Hindlimb muscle (tissue), 1 donor: ENCODE results near the gene CDK2. TPM values are rescaled to one million over a fixed set of nuclear protein-coding genes. Genes with fewer than 3 reads are reported as not detected.
"Not testable (repeated sequence)": the region's sequence is repeated elsewhere in the genome, so short reads cannot be mapped to it uniquely, and the experiment has no call there.

Experiments
- DNase-seq: peaks from one replicate; pipeline ENCODE4 v3.0.0-alpha.2; 2013
- polyA plus RNA-seq: library from polyadenylated mRNA; unstranded; fragments of 120-200 nt; gene quantifications from one replicate; pipeline ENCODE4 v1.2.1, GENCODE V29; 2013; ENCODE audit not compliant: insufficient read length

Gene CDK2
- polyA plus RNA-seq, 1 donor, result 23.7 TPM

DNA sequence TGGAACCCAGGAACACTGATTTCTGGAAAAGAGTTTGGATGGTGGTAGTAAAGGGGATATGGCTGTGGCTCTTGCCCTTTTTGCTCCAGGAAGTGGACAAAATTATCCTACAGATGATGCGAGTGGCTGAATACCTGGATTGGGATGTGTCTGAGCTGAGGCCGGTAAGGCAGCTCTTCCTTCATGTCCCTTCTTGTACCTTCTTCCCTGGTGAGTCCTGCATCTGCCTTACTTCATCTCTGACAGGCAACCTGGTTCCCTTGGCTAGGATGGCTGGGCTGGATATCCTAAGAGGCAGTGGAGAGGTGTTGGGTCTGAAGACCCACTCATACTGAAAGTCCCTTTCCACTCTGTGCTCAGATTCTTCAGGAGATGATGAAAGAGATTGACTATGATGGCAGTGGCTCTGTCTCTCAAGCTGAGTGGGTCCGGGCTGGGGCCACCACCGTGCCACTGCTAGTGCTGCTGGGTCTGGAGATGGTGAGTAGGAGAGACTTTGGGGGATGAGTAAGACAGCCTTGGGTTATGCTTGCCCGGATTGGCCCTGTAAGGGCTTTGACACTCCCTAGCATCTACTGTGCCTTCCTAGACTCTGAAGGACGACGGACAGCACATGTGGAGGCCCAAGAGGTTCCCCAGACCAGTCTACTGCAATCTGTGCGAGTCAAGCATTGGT, 27.7 kb upstream of the CDK2 start:
- no peak for DNase-seq

DNA sequence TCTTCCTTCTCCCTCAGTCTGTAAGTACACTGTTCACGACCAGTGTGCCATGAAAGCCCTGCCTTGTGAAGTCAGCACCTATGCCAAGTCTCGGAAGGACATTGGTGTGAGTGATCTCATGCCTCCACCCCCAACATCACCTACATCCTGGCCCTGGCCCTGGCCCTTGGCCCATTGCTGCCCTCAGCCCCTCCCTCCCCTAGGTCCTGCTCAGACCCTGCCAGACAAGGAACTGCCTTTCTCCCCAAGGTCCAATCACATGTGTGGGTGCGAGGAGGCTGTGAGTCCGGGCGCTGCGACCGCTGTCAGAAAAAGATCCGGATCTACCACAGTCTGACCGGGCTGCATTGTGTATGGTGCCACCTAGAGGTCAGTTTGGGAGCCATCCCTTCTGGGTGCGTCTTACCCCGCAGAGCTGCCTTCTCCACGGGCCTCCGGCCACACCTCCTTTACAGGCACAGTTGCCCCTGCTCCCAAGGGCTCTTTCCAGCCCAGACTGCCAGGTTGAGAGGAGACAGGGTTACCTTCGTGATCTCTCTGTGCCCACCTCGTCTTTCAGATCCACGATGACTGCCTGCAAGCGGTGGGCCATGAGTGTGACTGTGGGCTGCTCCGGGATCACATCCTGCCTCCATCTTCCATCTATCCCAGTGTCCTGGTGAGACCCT, 26.4 kb upstream of the CDK2 start:
- peak; percentile 84 for DNase-seq

DNA sequence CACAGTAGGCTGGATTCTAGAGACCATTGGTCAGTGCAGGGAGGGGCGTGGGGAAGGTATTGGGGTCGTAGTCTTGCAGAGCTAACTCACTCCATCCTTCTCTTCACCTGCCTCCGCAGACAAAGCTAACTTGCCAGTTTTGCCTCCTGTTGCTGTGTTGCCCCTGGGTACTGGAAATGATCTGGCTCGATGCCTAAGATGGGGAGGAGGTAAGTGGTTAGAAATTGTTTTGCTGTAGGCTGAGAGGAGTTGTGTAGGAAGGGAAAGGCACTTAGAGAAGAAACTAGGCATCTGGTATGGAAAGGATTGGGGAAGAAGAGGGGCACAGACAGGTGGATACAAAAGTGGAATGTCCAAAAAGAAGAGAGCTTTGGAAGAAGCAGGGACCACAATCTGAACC, 24.6 kb upstream of the CDK2 start:
- DNase-seq, result no peak

DNA sequence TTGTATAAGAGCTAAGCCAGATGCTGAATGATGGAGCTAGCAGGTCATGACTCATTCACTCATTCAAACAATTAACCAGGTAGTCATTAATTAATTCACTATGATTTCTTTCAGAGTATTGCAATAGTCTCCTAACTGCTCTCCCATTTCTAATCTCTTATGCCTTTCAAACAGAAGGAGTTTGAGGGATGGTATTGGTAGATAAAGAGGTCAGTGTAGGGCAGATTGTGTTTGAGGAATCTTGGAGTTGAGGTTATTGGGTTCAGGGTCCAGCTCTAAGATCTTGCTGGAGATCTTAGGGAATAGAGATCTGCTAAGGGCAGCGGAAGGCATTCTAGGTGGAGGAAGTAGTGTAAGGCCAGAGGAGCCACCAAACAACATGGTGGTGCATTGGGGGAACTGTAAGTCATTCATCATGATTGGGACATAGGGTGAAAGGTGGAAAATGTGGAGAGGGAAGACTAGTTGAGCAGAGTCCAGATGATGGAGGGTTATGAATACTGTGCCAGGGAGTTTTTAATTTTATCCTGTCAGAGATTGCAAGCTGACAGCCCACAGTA, 24.0 kb upstream of the CDK2 start:
- no peak for DNase-seq

- no peak for DNase-seq
Measured at GRCh38 chr12:55946553-55946952, 20.1 kb upstream of the CDK2 start.

DNA sequence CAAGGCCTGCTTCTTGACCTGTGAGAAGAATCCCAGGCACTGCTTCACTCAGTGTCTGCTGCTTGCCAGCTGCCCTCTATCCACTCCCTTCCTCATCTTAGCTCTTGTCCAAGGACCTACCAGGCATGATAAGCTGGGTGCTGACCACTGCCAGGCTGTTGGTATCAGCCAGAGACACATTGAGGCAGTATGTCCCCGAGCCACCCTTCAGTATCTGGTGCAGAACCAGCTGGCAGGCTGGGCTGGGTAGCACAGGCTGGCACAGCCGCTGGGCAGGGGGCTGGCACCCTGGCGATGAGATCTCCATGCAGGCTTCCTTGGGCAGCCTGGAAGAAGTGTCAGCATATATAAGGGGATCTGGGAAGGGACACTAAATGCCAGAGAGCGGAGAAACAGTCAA, 11.3 kb upstream of the CDK2 start:
- no peak for DNase-seq

DNA sequence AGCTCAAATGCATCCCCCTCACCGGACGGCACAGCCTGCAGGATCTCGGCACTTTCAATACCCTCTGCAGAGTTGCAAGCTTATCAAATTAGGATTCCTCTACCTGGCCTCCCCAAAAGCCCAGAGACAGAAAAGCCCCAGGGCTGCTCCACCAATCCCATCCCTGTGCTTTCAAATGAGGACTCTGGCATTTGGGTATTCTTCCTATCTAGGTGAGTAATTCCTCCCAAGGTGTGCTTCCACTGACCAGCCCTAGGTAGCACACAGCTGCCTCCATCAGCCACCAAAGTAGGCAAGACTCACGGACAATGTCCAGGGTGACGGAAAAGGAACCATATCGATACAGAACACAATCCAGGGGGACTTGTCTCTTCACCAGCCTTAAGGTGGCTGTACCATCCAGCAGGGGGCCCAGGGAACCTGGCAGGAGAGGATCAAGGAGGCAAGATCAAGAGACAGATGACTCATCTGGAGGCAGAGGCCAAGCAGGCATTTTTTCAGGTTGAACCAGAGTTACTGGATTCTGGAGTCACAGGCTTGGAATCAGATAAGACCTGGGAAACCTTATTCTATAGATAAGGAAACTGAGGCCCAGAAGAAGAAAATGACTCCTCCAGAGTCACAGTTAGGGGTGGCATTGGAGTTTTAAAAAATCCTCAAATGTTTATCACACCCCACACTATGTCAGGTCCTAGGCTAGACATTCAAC, 10.7 kb upstream of the CDK2 start:
- no peak for DNase-seq

GRCh38 chr12:55957106-55957859, 9.3 kb upstream of the CDK2 start:
- DNase-seq, result no peak

- DNase-seq, result no peak
Measured at GRCh38 chr12:55963760-55964159, 2.9 kb upstream of the CDK2 start.

GRCh38 chr12:55965240-55965639, 1.4 kb upstream of the CDK2 start:
- no peak for DNase-seq

- DNase-seq, result no peak
Measured at GRCh38 chr12:55965941-55966407, 656 bp upstream of the CDK2 start, which contains the start of gene PMEL. Gene PMEL, minus strand, starts transcription at chr12:55966042. Its CDS starts 31 bp downstream, at chr12:55966011.

- no peak for DNase-seq
Measured at GRCh38 chr12:55969356-55969755, 2.7 kb downstream of the CDK2 start.

DNA sequence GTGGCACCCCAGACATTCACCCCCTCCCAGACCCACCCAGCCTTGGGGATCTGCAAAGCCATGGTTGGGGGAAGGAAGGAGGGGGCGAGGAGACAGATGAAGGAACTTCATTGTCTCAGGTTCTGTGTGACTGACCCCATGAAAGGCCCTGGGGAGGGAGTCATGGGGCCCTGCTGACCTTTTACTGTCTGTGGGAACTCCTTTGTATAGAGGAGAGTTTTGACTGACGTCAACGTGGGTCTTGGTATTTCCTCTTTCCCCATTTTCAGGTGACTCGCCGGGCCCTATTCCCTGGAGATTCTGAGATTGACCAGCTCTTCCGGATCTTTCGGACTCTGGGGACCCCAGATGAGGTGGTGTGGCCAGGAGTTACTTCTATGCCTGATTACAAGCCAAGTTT, 4.1 kb downstream of the CDK2 start:
- no peak for DNase-seq

- DNase-seq, result no peak
Measured at GRCh38 chr12:55972042-55972441, 5.4 kb downstream of the CDK2 start.

DNA sequence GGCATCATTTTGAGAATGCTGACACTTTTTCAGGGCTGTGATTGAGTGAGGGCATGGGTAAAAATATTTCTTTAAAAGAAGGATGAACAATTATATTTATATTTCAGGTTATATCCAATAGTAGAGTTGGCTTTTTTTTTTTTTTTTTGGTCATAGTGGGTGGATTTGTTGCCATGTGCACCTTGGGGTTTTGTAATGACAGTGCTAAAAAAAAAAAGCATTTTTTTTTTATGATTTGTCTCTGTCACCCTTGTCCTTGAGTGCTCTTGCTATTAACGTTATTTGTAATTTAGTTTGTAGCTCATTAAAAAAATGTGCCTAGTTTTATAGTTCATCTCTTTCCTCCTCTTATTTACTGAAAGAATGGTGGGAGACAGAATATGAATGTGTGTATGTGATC, 5.8 kb downstream of the CDK2 start:
- DNase-seq, result no peak

- DNase-seq, result peak; percentile 21
Measured at GRCh38 chr12:55972911-55973598, 6.4 kb downstream of the CDK2 start.

DNA sequence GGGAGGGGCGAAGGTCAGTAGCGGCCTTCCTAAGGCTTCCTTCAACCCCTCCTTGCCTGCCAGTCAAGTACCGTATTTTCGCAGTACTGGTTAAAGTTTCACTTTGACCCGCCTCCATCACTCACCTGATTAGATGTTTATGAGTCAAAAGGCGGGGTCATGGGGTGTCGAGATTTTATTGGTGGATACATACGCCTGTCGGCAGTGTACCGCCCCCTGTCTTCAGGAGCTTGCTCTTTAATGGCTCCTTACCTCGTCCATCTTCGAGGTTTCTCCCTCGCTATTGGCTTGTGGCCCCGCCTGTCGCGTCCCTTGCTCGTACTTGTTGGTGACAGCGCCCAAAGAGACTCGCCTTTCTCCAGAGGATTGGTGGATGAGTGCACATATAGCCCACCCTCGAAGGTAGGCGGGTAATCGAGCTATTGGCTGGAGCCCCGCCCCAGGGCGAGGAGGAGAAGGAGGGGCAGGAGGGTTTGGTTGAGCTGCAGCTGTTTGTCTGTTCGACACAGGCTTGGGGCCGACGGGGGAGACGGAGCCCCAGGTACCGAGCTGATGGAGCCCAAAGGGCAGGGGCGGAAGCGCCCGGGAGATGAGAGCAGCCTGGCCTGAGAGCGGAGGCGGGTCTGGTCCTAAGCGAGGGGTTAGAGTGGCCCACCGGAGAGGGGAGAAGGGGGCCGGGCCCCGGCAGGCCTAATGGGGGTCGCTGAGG, 7.1 kb downstream of the CDK2 start, which contains the start of gene RAB5B:
Gene RAB5B (plus strand): TSS at position 480 of the 709 bp plus-strand sequence. CDS start 12,883 bp downstream, outside the sequence.
- DNase-seq, result peak; percentile 99

- DNase-seq, result no peak
Measured at GRCh38 chr12:55974308-55974730, 7.7 kb downstream of the CDK2 start.

- no peak for DNase-seq
Measured at GRCh38 chr12:55978393-55978792, 11.8 kb downstream of the CDK2 start.

- DNase-seq, result no peak
Measured at GRCh38 chr12:55979069-55979468, 12.4 kb downstream of the CDK2 start.

DNA sequence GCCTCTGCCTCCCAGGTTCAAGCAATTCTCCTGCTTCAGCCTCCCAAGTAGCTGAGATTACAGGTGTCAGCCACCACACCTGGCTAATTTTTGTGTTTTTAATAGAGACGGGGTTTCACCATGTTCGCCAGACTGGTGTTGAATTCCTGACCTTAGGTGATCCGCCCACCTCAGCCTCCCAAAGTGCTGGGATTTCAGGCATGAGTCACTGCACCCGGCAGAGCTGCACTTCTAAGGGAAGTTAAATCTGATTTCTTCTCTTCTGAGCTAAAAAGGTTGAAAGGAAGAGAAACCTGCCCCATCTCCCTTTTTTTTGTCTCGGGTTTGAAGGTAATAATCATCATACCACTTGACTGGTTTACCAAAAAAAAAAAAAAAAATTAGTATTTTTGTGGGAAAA, 15.3 kb downstream of the CDK2 start:
- not testable (repeated sequence) for DNase-seq
